Stimulated activated CD4-positive, alpha-beta T cell treated with anti-CD3 and anti-CD28 coated beads, Interleukin-1b, Interleukin-23, amount 100 ng/mL, for 48 hours (primary cell): ENCODE results near the gene MTCH1.

ENCODE experiments used
- DNase-seq: peaks from one replicate; pipeline ENCODE4 v3.0.0-alpha.2; 2020

Gene MTCH1

GRCh38 chr6:36985808-36986703 lies at the start of gene MTCH1:
TSS of gene MTCH1 (minus strand) at chr6:36986196. CDS start at chr6:36986173, 23 bp downstream.
- peak; percentile 85 for DNase-seq

GRCh38 chr6:37033819-37034795 lies 48.1 kb upstream of the MTCH1 start:
- DNase-seq: no peak

GRCh38 chr6:37033255-37033654 lies 47.3 kb upstream of the MTCH1 start:
- DNase-seq: peak; percentile 76

GRCh38 chr6:37032239-37032638 lies 46.2 kb upstream of the MTCH1 start:
- DNase-seq: no peak

GRCh38 chr6:37030599-37030998 lies 44.6 kb upstream of the MTCH1 start:
- DNase-seq: no peak

DNA sequence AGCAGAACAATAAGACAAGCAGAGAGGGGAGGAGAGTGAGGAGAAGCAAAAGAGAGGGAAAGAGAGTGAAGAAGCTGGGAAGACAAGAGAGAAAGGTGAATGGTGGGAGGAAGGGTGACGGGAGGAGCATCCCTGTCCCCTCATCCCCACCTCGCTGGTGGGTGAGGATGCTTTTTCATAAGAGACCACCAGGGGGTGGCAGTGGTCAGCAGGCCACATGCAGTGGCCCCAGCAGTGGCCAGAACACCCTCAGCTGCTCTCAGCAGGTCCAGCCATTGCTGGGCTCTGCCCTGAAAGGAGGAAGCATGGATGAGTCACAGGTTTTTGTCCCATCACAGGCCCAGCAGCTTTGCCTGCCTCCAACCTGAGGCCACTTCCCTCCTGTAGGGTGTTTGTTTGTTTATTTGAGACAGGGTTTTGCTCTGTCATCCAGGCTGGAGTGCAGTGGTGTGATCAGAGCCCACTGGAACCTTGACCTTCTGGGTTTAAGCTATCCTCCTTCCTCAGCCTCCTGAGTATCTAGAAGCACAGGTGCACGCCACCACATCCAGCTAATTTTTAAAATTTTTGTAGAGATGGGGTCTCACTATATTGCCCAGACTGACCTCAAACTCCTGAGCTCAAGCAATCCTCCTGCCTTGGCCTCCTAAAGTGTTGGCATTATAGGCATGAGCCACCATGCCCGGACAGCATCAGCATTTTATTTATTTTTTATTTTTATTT lies 43.4 kb upstream of the MTCH1 start:
- DNase-seq: peak; percentile 45

- no peak for DNase-seq
Measured at GRCh38 chr6:37027811-37028469, 41.9 kb upstream of the MTCH1 start.

DNA sequence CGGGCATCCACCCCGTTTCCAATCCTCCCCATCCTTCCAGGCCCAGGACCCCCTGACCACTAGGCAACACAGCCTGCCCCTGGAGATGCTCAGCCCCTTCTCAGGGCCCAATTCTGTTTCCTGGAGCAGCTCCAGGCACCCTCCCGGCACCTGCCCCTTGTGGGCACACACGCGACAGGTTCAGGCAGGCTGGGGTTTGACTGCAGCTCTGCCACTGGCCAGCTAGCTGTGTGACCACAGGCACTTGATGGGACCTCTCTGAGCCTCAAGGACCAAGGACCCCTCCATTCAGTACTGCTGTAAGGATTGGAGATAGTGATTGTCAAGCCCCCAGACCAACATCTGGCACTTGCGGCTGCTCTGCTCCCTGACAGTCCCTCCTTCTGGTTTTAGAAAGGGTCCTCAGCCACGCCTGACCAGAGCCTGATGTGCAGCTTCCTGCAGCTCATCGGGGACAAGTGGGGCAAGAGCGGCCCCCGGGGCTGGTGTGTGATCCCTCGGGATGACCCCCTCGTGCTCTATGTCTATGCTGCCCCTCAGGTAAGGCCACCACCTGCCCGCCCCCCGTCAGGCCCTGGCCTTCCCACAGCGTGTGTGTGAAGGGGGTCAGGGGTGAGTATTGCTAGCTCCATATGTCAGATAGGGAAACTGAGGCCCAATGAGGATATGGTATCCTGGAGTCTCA lies 41.2 kb upstream of the MTCH1 start:
- no peak for DNase-seq

DNA sequence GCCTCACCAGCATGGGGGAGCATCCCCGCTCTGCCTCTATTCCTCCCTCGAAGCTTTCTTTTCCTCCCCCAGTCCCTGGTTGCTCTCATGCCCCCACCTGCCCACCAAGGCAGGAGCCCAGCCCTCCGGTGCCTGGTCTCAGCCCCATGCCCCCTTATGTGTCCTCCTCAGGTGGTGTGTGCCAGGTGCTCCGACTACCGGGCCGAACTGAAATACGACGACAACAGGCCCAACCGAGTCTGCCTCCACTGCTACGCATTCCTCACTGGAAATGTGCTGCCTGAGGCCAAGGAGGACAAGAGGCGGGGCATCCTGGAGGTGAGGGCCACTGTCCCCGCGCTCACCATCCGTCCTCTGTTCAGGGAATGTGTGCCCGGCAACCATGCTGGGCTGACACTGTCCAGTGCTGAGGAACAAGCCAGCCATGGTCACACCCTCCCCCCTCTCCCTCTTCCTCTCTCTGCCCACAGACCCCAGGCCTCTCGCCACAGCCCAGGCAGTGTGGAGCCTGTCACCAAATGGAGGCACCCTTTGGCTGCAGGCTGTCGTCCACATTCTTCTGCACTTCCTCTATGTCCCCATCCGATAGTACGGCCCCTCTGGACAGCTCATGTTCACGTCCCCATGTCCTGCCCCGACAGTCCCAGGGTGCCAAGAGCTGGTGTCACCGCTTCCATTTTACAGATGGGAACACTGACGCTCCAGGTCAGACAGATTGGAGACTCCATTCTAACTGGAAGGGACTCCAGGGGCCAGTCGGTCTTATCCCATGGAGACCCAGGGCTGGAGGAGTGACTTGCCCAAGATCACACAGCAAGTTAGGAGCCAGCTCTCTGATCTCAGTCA lies 39.8 kb upstream of the MTCH1 start:
- no peak for DNase-seq

- peak; percentile 67 for DNase-seq
Measured at GRCh38 chr6:37024656-37025337, 38.8 kb upstream of the MTCH1 start.

- no peak for DNase-seq
Measured at GRCh38 chr6:37022135-37022863, 36.3 kb upstream of the MTCH1 start.

DNA sequence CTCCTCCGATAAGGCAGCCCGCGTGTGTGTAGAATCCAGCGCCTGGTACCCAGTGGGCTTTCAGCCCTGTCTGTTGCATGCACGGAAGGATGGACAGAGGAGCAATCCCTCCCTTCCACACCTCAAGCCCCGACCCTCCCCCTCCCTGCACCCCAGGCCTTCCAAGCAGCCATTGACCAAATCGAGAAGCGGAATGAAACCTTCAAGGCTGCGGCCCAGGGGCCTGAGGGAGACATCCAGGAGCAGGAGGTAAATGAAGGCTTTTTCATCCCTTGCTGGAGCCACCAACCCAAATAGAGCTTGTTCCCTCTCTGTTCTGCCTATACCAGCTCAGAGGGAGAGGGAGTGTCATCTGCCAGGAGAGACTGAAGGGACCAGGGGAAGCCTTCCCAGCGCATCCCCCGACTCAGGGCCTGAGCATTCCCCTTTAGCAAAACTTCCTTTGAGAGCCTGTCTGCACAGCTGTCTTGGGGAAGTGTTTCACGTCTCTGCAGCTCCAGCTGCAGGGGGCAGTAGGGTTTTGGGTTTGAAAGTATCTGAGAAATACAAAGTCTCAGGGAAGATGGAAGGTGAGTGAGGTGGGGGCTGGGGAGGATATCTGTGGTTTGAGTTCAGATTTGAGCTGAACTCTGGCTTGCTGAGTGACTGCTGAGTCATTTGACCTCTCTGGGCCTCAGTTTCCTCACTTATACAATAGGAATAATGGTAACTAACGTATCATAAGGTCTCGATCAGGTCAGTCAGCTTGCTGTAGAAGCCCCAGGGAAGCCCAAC lies 35.5 kb upstream of the MTCH1 start:
- peak; percentile 63 for DNase-seq

- DNase-seq: no peak
Measured at GRCh38 chr6:37020812-37021211, 34.8 kb upstream of the MTCH1 start.

DNA sequence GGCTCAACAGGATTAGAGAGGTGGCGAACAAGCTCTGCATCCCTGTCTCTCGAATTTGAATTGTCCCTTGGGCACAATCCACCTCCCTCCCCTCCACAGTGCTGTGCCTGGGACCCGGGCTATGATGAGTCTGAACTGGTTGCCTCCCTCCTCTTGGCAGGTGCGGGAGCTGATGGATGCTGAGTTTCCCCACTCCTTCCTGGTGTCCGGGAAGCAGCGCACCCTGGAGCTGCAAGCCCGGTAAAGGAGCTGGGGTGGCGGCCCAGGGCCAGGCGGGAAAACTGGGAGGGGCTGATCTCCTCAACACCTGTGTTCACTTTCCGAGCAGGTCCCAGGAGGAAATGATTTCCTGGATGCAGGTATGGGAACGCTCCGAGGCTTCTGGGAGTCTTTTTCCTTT lies 34.4 kb upstream of the MTCH1 start:
- no peak for DNase-seq

GRCh38 chr6:37019065-37019450 lies 33.1 kb upstream of the MTCH1 start:
- no peak for DNase-seq

GRCh38 chr6:37018198-37019064 lies 32.4 kb upstream of the MTCH1 start:
- DNase-seq: peak; percentile 94

DNA sequence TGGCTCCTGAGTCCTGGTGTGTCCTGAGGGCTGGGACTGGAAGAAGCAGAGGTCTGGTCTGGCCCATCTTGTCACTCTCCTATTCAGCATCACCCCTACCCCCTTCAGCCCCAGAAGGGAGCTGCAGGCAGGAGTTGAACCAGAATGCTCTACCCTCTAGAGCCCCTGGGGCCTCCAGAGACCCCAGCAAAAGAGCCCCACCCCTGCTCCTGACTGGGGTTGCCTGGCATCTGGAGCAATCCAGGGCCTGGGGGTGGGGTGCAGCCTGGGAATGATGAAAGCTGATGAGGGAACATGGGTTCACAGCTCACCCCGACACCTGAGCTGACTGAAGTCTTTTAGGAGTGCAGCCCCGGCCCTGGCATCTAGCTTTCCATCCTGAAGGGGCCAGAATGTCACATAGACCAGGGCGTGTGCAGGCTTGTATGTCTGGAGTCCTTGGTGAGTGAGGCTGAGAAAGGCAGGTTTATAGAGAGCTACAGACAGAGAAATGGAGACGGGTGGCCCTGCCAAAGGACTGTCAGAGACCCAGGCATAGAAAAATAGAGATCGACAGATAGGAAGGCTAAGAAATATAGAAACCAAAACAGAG lies 31.7 kb upstream of the MTCH1 start:
- DNase-seq: no peak
